Transverse colon (tissue), 4 donors: ENCODE results near the gene SKIDA1. TPM values are rescaled to one million over a fixed set of nuclear protein-coding genes. Genes with fewer than 3 reads are reported as not detected.

Experiments
- DNase-seq: peaks from one replicate; pipeline ENCODE4 v3.0.0-alpha.2; 2019
- H3K27ac ChIP-seq, 4 donors: fragments of 200-600 bp; sonication (generic); 2 replicates each; pipeline ENCODE4 v1.5.1; 2016 to 2018; ENCODE audit warnings: inconsistent platforms in 4 of 4
- H3K27me3 ChIP-seq: fragments of 200-600 bp; sonication (generic); 2 replicates; pipeline ENCODE4 v1.5.1; 2017; ENCODE audit warnings: inconsistent platforms
- H3K36me3 ChIP-seq, 4 donors: fragments of 200-600 bp; sonication (generic); 2 replicates each; pipeline ENCODE4 v1.5.1; 2017 to 2019; ENCODE audit warnings: inconsistent platforms in 4 of 4
- H3K4me1 ChIP-seq, 4 donors: fragments of 200-600 bp; sonication (generic); 2 replicates each; pipeline ENCODE4 v1.5.1; 2017 to 2020; ENCODE audit warnings: inconsistent platforms in 4 of 4
- H3K4me3 ChIP-seq, 4 donors: fragments of 200-600 bp; sonication (generic); 1 replicate in 1 of 4; 2 replicates in 3 of 4; pipeline versions ENCODE4 v1.5.1 to v1.6.1; 2017 to 2019; ENCODE audit warnings: inconsistent platforms in 4 of 4
- H3K9me3 ChIP-seq, 2 donors: fragments of 200-600 bp; sonication (generic); 2 replicates each; pipeline ENCODE4 v1.5.1; 2017 to 2019; ENCODE audit warnings: inconsistent platforms in 2 of 2
- CTCF ChIP-seq, 5 experiments: fragments of 200-600 bp in 3 of 5; fragments of 450-650 bp in 2 of 5; sonication (generic) in 3 of 5; IDR thresholded peaks; 1 replicate in 2 of 5; 2 replicates in 3 of 5; pipeline ENCODE4 v1.5.1; 2016 to 2017; ENCODE audit warnings: antibody characterized with exemption in 5 of 5, inconsistent platforms in 3 of 5, mild to moderate bottlenecking in 2 of 5, moderate library complexity in 1 of 5
- EP300 ChIP-seq: sonication (generic); formaldehyde crosslinking; IDR thresholded peaks from one replicate; pipeline ENCODE4 v1.6.1; 2017; ENCODE audit warnings: antibody characterized with exemption, low read depth
- POLR2A ChIP-seq: fragments of 450-650 bp; IDR thresholded peaks from one replicate; pipeline ENCODE4 v1.6.1; 2016; ENCODE audit warnings: antibody characterized with exemption, mild to moderate bottlenecking, moderate library complexity
- POLR2AphosphoS5 ChIP-seq, 3 donors: sonication (generic); formaldehyde crosslinking; IDR thresholded peaks; one replicate each; pipeline ENCODE4 v1.6.1; 2016; ENCODE audit warnings: antibody characterized with exemption in 3 of 3
- WGBS, 2 donors: methylation state at CpG; one replicate each; pipeline ENCODE4 v1.1.5; 2018; ENCODE audit warnings: low coverage in 1 of 2; 5-methylcytosine and 5-hydroxymethylcytosine counted together
- in situ Hi-C, 4 donors: fragments of 200-750 bp; cut with MboI; loops; one replicate each; pipeline versions ENCODE4 v1.15.0 to v1.15.1; 2017; ENCODE audit warnings: low sequenced_read_pairs in 3 of 4, low pct_ligation_motif_present in 1 of 4, low pct_unique_long_range_greater_than_20kb in 1 of 4
- intact Hi-C: fragments of 100-400 bp; cut with DNase I; formaldehyde crosslinking; loops from one replicate; pipeline ENCODE4 v1.15.1; 2023; ENCODE audit warnings: low total_unique reads
- total RNA-seq, 4 donors: library from RNA; depleted of rRNA; stranded (reverse); fragments of >200 nt; gene quantifications; one replicate each; pipeline ENCODE4 v1.1.0, GENCODE V29; 2016

The SKIDA1 gene
- total RNA-seq, 4 donors from 2014 or later: 0.27 to 0.60 TPM; not detected in 2

- intact Hi-C loops (loop anchor here (2.0 kb wide), 1 partner anchor 796 kb away; the partner anchor contains the start of gene BMI1), in situ Hi-C loops (loop anchor here in 1 of 4 donors (25.0 kb wide), 1 partner anchor 788 kb away; the partner anchor contains the start of genes BMI1 and COMMD3)
- Histone ChIP-seq H3K27ac (peak overlapping the region; percentile 94 to 96 (median 95)), H3K36me3 (no peaks in the 10 kb centered on the region), H3K9me3 (no peaks in the 10 kb centered on the region), H3K4me3 (peak overlapping the region in 3 of 4 donors; percentile 63 to 67 (median 63)), H3K27me3 (peaks cover 55% of the 10 kb centered on the region), H3K4me1 (peaks cover 0 to 49% (median 15%) of the 10 kb centered on the region in 4 donors)
- 22 to 33% methylated on average over 13 to 23 of the region's 23 CpGs for WGBS, 2 donors
- no peak for TF ChIP-seq POLR2AphosphoS5 (IDR thresholded peaks at IDR 0.05)
- TF ChIP-seq EP300: no peak
- no peak for TF ChIP-seq CTCF (IDR thresholded peaks at IDR 0.05)
- TF ChIP-seq POLR2A: no peak
- DNase-seq: no peak
These were observed 736 bp downstream of the SKIDA1 start for GRCh38 chr10:21524526-21525366.

DNA sequence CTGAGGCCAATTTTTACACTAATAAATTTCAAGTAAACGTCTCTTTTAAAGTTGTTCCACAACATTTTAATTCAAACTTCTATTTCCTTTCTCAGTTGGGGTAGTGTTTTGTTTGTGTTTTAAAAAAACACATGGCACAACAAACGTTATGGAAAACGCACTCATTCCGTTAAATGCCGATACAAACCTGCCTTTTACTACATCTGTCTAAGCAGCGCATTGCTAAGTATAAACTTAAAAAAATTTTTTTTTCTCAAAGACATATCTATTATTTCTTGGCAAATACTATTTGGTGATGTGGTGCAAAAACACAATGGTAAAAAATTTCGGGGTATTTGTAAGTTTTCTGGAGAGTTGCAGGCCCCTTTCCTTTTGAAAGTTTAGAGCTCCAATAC lies 1.4 kb downstream of the SKIDA1 start:
- intact Hi-C loops (loop anchor here (2.0 kb wide), 1 partner anchor 797 kb away; the partner anchor contains the start of gene BMI1), in situ Hi-C loops (loop anchor here in 1 of 4 donors (25.0 kb wide), 1 partner anchor 788 kb away; the partner anchor contains the start of genes BMI1 and COMMD3)
- H3K36me3 ChIP-seq: no peaks in the 10 kb centered on the region
- H3K9me3 ChIP-seq: no peaks in the 10 kb centered on the region
- no peak for DNase-seq
- peak overlapping the region; percentile 94 to 96 (median 95) for H3K27ac ChIP-seq
- H3K4me1 ChIP-seq: peaks cover 0 to 55% (median 20%) of the 10 kb centered on the region in 4 donors
- 57 to 68% methylated on average over 7 of the region's 7 CpGs for WGBS, 2 donors
- peaks cover 55% of the 10 kb centered on the region for H3K27me3 ChIP-seq
- TF ChIP-seq POLR2A (no peak), EP300 (no peak), POLR2AphosphoS5 (IDR thresholded peaks at IDR 0.05) (no peak), CTCF (IDR thresholded peaks at IDR 0.05) (no peak)
- H3K4me3 ChIP-seq: peak overlapping the region in 2 of 4 donors; percentile 63 to 67

DNA sequence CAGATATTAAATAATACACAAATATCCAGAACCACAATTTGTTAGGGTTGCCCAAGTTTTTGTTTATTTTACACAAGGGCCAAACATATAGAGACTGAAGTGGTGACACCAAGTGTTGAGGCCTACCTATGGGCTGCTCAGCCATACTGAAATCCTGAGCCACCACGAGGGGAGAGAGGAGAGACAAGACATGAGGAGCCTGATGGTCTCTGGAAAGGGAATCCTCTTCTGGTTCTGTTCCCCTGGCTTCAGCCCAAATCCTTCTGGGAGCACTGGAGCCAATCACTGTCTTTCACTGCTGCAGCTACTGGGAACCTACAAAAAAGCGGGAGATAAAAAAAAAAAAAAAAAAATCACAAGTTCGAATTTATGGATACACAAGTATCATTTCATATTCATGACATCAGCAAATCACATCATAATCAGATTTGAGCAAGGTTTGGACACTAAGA lies 1.9 kb downstream of the SKIDA1 start:
- no peaks in the 10 kb centered on the region for H3K36me3 ChIP-seq
- DNase-seq: no peak
- H3K4me1 ChIP-seq: peaks cover 0 to 61% (median 22%) of the 10 kb centered on the region in 4 donors
- no peaks in the 10 kb centered on the region for H3K9me3 ChIP-seq
- H3K4me3 ChIP-seq: no peak overlapping the region
- H3K27ac ChIP-seq: peak overlapping the region; percentile 94 to 96 (median 95)
- peaks cover 60% of the 10 kb centered on the region for H3K27me3 ChIP-seq
- in situ Hi-C loops (loop anchor here in 1 of 4 donors (25.0 kb wide), 1 partner anchor 789 kb away; the partner anchor contains the start of genes BMI1 and COMMD3), intact Hi-C loops (loop anchor here (2.0 kb wide), 1 partner anchor 797 kb away; the partner anchor contains the start of gene BMI1)
- WGBS, 2 donors: 68% methylated on average over 2 to 3 of the region's 3 CpGs
- TF ChIP-seq POLR2A (no peak), EP300 (no peak)

- H3K4me1 ChIP-seq: peaks cover under 1 to 63% (median 24%) of the 10 kb centered on the region in 4 donors
- TF ChIP-seq EP300 (no peak), POLR2AphosphoS5 (IDR thresholded peaks at IDR 0.05) (no peak), POLR2A (no peak), CTCF (IDR thresholded peaks at IDR 0.05) (no peak)
- in situ Hi-C loops: loop anchor here in 1 of 4 donors (25.0 kb wide), 1 partner anchor 789 kb away; the partner anchor contains the start of genes BMI1 and COMMD3
- intact Hi-C loops: no loop called here
- no peaks in the 10 kb centered on the region for H3K36me3 ChIP-seq
- 63 to 71% methylated on average over 1 of the region's 1 CpG for WGBS, 2 donors
- no peak for DNase-seq
- H3K4me3 ChIP-seq: no peak overlapping the region
- peaks cover 60% of the 10 kb centered on the region for H3K27me3 ChIP-seq
- H3K9me3 ChIP-seq: no peaks in the 10 kb centered on the region
- H3K27ac ChIP-seq: peak overlapping the region in 2 of 4 donors; percentile 96
These were observed 2.7 kb downstream of the SKIDA1 start for GRCh38 chr10:21522631-21523406.
